Transverse colon (tissue), 3 donors: ENCODE results near the gene EZR.

Experiments used
- POLR2A ChIP-seq: fragments of 450-650 bp; IDR thresholded peaks from one replicate; pipeline ENCODE4 v1.6.1; 2016; ENCODE audit warnings: antibody characterized with exemption, mild to moderate bottlenecking, moderate library complexity
- TF ChIP-seq, protein P1 (sequence below), 5 experiments: fragments of 200-600 bp in 3 of 5; fragments of 450-650 bp in 2 of 5; sonication (generic) in 3 of 5; IDR thresholded peaks; 1 replicate in 2 of 5; 2 replicates in 3 of 5; pipeline ENCODE4 v1.5.1; 2016 to 2017; ENCODE audit warnings: antibody characterized with exemption in 5 of 5, inconsistent platforms in 3 of 5, mild to moderate bottlenecking in 2 of 5, moderate library complexity in 1 of 5

DNA sequence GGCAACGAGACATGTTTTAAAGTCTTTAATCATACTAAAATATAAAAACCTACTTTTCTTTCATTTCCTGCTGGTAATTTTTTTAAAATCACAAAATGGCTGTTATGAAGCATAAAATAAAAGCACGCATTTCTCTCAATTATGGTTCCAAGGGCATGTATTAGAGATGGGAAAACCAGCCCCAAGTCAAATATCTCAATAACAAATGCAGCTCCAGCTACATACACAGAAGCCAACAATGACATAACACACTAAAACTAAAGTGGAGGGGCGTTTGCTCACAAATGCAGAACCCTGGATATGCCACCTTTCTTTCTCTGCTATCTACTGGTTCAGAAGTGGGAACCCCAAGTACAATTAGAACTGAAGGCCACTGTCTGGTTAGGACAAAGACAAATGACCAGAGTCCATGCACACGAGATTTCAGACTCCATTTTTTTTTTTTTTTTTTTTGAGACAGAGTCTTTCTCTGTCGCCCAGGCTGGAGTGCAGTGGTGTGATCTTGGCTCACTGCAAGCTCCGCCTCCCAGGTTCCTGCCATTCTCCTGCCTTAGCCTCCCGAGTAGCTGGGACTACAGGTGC lies 27.8 kb downstream of the EZR start:
- TF ChIP-seq, protein P1, sequence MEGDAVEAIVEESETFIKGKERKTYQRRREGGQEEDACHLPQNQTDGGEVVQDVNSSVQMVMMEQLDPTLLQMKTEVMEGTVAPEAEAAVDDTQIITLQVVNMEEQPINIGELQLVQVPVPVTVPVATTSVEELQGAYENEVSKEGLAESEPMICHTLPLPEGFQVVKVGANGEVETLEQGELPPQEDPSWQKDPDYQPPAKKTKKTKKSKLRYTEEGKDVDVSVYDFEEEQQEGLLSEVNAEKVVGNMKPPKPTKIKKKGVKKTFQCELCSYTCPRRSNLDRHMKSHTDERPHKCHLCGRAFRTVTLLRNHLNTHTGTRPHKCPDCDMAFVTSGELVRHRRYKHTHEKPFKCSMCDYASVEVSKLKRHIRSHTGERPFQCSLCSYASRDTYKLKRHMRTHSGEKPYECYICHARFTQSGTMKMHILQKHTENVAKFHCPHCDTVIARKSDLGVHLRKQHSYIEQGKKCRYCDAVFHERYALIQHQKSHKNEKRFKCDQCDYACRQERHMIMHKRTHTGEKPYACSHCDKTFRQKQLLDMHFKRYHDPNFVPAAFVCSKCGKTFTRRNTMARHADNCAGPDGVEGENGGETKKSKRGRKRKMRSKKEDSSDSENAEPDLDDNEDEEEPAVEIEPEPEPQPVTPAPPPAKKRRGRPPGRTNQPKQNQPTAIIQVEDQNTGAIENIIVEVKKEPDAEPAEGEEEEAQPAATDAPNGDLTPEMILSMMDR (IDR thresholded peaks at IDR 0.05): no peak
- TF ChIP-seq POLR2A: no peak
